ENCODE results near the gene MINAR2. TPM values are rescaled to one million over a fixed set of nuclear protein-coding genes. Genes with fewer than 3 reads are reported as not detected.

Gene MINAR2
- total RNA-seq, 1 donor from 2014 or later = not detected

DNA sequence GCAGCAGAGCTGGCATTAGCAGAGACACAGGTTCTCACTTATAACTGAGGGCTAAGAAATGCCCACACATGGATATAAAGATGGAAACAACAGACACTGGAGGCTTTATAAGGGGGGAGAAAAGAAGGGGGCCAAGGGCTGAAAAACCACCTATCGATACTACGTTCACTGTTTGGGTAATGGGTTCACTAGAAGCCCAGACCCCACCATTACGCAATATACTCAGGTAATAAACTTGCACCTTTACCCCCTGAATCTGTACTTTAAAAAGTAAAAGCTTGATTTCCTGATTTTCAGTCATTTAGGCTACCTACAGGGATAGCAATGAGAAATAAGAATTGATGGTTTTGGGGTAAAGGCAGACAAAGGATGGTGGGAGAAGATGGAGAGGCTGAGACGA, 1.9 kb upstream of the MINAR2 start:
- no peak overlapping the region for H3K4me3 ChIP-seq
- H3K9me3 ChIP-seq = no peaks in the 10 kb centered on the region
- DNase-seq (no peak), ATAC-seq (no peak)
- TF ChIP-seq, protein P1, sequence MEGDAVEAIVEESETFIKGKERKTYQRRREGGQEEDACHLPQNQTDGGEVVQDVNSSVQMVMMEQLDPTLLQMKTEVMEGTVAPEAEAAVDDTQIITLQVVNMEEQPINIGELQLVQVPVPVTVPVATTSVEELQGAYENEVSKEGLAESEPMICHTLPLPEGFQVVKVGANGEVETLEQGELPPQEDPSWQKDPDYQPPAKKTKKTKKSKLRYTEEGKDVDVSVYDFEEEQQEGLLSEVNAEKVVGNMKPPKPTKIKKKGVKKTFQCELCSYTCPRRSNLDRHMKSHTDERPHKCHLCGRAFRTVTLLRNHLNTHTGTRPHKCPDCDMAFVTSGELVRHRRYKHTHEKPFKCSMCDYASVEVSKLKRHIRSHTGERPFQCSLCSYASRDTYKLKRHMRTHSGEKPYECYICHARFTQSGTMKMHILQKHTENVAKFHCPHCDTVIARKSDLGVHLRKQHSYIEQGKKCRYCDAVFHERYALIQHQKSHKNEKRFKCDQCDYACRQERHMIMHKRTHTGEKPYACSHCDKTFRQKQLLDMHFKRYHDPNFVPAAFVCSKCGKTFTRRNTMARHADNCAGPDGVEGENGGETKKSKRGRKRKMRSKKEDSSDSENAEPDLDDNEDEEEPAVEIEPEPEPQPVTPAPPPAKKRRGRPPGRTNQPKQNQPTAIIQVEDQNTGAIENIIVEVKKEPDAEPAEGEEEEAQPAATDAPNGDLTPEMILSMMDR (IDR thresholded peaks at IDR 0.05) = no peak
- no peaks in the 10 kb centered on the region for H3K36me3 ChIP-seq
- intact Hi-C loops (cut with DNase I) = no loop called here
- no peaks in the 10 kb centered on the region for H3K27me3 ChIP-seq
- no peak overlapping the region for H3K27ac ChIP-seq
- H3K4me1 ChIP-seq = no peaks in the 10 kb centered on the region

DNA sequence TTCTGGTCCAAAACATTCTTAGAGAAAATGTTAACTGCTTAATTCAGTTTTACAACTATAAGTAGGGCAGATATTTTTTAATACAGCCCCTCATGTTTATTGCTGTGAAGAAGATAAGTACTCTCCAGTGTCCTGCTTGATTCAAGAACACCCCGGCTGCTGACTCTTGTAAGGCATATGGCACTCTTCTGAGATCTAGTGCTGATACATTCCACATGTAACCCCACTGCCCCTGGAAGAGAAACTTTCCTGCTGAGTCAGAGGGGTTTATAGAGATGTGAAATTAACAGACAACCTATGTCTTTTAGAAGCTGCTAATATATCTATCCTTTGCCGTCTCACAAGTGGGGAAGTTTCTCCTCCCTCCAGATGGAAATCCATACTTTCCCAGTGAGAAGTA, 1.0 kb upstream of the MINAR2 start:
- intact Hi-C loops (cut with DNase I) = no loop called here

DNA sequence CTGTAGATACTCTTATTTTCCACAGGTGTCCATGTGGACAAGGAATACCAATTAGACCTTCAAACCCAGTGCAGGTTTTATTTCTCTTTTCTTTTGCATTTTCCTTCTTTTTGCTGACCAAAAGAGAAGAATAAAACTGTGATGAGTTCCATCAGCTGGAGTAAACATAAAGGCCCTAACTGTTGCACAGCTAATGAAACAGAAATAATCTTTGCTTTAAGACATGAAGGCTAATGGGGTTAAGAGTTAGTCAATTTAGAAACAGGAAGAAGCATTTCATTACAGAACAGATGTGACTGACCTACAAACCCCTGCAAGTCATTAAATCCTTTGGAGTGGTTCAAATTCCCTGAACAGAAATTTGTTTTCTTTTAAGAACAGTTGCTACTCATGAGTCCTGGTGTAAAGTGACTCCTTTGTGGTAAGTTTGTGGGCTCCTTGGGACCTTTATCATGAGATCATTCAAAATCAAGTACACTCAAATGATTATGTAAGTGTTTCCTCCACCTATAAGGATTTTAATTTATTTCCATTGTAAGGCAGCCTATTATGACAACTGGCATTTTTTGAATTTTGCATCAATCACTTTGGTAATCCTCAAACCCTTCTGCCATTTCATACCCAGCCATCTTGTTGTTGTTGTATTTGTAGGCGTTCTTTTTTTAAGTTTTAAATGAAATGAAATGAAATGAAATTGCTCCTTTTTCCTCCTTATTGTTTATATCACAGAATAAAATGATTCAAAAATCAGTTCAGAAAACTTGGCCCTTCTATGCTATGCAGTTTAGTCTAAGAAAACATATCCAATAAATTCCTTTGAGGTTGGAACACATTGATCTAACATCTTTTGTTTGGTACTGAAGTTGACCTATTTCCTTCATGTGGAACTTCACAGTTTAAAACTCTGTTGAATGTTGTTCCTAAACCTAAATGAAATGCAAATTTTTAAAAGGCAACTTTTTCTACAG, 1.3 kb downstream of the MINAR2 start:
- H3K4me3 ChIP-seq = no peak overlapping the region
- ATAC-seq (no peak), DNase-seq (no peak)
- no peaks in the 10 kb centered on the region for H3K36me3 ChIP-seq
- TF ChIP-seq, protein P1 (IDR thresholded peaks at IDR 0.05) = no peak
- no peaks in the 10 kb centered on the region for H3K27me3 ChIP-seq
- H3K27ac ChIP-seq = no peak overlapping the region
- intact Hi-C loops (cut with DNase I) = no loop called here
- H3K9me3 ChIP-seq = no peaks in the 10 kb centered on the region
- no peaks in the 10 kb centered on the region for H3K4me1 ChIP-seq

More for the DNA sequence above, 1.0 kb upstream of the MINAR2 start:
- H3K4me1 ChIP-seq = no peaks in the 10 kb centered on the region
- no peak overlapping the region for H3K4me3 ChIP-seq
- DNase-seq (no peak), ATAC-seq (no peak)
- TF ChIP-seq, protein P1 (IDR thresholded peaks at IDR 0.05) = no peak
- H3K27me3 ChIP-seq = no peaks in the 10 kb centered on the region
- no peak overlapping the region for H3K27ac ChIP-seq
- no peaks in the 10 kb centered on the region for H3K9me3 ChIP-seq
- no peaks in the 10 kb centered on the region for H3K36me3 ChIP-seq

DNA sequence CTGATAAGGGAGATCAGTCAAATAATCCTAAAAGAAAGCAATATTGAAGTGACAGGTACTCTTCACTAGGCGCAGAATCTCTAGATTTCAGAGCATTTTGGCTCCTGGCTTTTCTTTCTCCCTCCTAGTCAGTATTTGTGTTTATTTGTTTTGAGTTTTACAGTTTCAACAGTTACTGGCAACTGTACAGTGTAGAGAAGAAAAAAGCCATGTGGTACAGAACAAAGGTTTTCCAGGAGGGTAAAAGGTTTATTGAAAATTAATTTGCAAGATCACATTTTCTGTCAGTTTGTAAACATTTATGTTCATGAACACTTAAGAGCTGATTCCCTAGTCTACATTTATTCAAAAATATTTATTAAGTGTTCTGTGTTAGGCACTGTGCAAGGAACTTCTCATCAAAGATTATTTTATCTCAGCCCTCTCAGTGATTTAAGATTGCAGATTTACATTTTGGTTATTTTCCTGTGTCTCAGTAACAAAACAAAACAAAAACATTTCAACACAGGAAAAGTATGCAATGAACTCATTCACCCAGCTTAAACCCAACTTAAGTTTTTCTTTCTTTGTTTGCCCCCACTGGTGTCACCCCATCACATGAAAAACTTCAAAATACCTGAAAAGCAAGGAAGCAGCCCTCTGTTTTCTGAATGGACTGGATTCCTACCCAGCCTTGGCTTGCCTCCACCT, 12.9 kb downstream of the MINAR2 start:
- Histone ChIP-seq H3K9me3 (no peaks in the 10 kb centered on the region), H3K27me3 (no peaks in the 10 kb centered on the region), H3K4me1 (no peaks in the 10 kb centered on the region), H3K4me3 (no peak overlapping the region), H3K36me3 (no peaks in the 10 kb centered on the region), H3K27ac (no peak overlapping the region)
- DNase-seq (no peak), ATAC-seq (no peak)
- TF ChIP-seq, protein P1 (IDR thresholded peaks at IDR 0.05) = no peak
- intact Hi-C loops (cut with DNase I) = no loop called here

DNA sequence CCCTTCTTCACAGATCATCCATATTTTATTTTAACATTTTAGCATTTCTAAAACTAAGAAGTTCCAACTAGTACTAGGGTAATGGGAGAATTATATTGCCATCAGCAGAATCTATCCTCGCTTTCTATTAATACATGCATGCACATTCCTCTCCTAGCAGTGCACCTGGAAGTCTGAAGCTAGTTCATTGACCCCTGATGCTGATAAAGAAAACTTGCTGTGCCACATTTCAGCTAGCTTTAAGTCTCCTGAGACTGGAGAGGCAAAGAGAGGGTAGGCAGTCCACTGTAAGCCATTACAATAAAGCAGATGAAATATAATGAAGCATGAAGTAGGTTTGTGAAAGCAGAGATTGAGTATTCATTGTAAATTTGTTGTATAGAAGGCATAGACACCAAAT, 15.8 kb downstream of the MINAR2 start:
- no peaks in the 10 kb centered on the region for H3K4me1 ChIP-seq
- no peaks in the 10 kb centered on the region for H3K36me3 ChIP-seq
- TF ChIP-seq, protein P1 (IDR thresholded peaks at IDR 0.05) = no peak
- intact Hi-C loops (cut with DNase I) = no loop called here
- DNase-seq = no peak
- H3K9me3 ChIP-seq = no peaks in the 10 kb centered on the region
- no peak overlapping the region for H3K27ac ChIP-seq
- ATAC-seq = no peak
- no peaks in the 10 kb centered on the region for H3K27me3 ChIP-seq
- no peak overlapping the region for H3K4me3 ChIP-seq
